ENCODE results near the gene PLCH1.

PLCH1 gene

GRCh38 chr3:155382396-155383042, 362.4 kb downstream of the PLCH1 start:
- H3K4me3 ChIP-seq (ENCODE audit: low read depth, low read length) = no peak overlapping the region
- TF ChIP-seq CTCF (IDR thresholded peaks at IDR 0.05; ENCODE audit: borderline replicate concordance, insufficient read depth, low read depth, low read length) = peak; percentile 69

- TF ChIP-seq CTCF (IDR thresholded peaks at IDR 0.05; ENCODE audit: borderline replicate concordance, insufficient read depth, low read depth, low read length) = no peak
- no peak overlapping the region for H3K4me3 ChIP-seq (ENCODE audit: low read depth, low read length)
Measured at GRCh38 chr3:155377847-155378246, 367.0 kb downstream of the PLCH1 start.

- no peak overlapping the region for H3K4me3 ChIP-seq (ENCODE audit: low read depth, low read length)
- no peak for TF ChIP-seq CTCF (IDR thresholded peaks at IDR 0.05; ENCODE audit: borderline replicate concordance, insufficient read depth, low read depth, low read length)
Measured at GRCh38 chr3:155377071-155377470, 367.8 kb downstream of the PLCH1 start.

GRCh38 chr3:155372281-155372680, 372.6 kb downstream of the PLCH1 start:
- no peak overlapping the region for H3K4me3 ChIP-seq (ENCODE audit: low read depth, low read length)
- TF ChIP-seq CTCF (IDR thresholded peaks at IDR 0.05; ENCODE audit: borderline replicate concordance, insufficient read depth, low read depth, low read length) = no peak

GRCh38 chr3:155370764-155371503, 373.9 kb downstream of the PLCH1 start:
- no peak overlapping the region for H3K4me3 ChIP-seq (ENCODE audit: low read depth, low read length)
- TF ChIP-seq CTCF (IDR thresholded peaks at IDR 0.05; ENCODE audit: borderline replicate concordance, insufficient read depth, low read depth, low read length) = no peak

- no peak for TF ChIP-seq CTCF (IDR thresholded peaks at IDR 0.05; ENCODE audit: borderline replicate concordance, insufficient read depth, low read depth, low read length)
- no peak overlapping the region for H3K4me3 ChIP-seq (ENCODE audit: low read depth, low read length)
Measured at GRCh38 chr3:155370198-155370597, 374.7 kb downstream of the PLCH1 start.

- H3K4me3 ChIP-seq (ENCODE audit: low read depth, low read length) = no peak overlapping the region
- no peak for TF ChIP-seq CTCF (IDR thresholded peaks at IDR 0.05; ENCODE audit: borderline replicate concordance, insufficient read depth, low read depth, low read length)
Measured at GRCh38 chr3:155369735-155370134, 375.1 kb downstream of the PLCH1 start.

Measured in GM12875 (cell line).